ENCODE measurements around the gene SORBS1. TPM values are rescaled to one million over a fixed set of nuclear protein-coding genes. Genes with fewer than 3 reads are reported as not detected.

SORBS1 gene
- total and polyA plus RNA-seq, 2 experiments from 2014 or later, result 0.65 to 1.2 TPM

GRCh38 chr10:95604630-95605029 is 43.5 kb upstream of the SORBS1 start:
- no peak overlapping the region for H2AFZ ChIP-seq
- no peaks in the 10 kb centered on the region for H3K79me2 ChIP-seq (ENCODE audit: insufficient read depth)
- H3K4me3 ChIP-seq, result no peak overlapping the region
- H4K20me1 ChIP-seq (ENCODE audit: insufficient read depth), result no peaks in the 10 kb centered on the region
- no peaks in the 10 kb centered on the region for H3K9me2 ChIP-seq (ENCODE audit: insufficient read depth)
- peaks cover 26% of the 10 kb centered on the region; the same call in 1 of the 2 replicates for H3F3A ChIP-seq (ENCODE audit: insufficient read depth)
- H3K9me3 ChIP-seq (ENCODE audit: low read depth), result no peaks in the 10 kb centered on the region
- no peak for TF ChIP-seq EZH2 (IDR thresholded peaks at IDR 0.05; ENCODE audit: insufficient read depth, poor library complexity, severe bottlenecking)
- no peak for TF ChIP-seq EZH2phosphoT487 (IDR thresholded peaks at IDR 0.05; ENCODE audit: insufficient read depth, low read depth)
- H3K4me2 ChIP-seq (ENCODE audit: unreplicated experiment), result no peak overlapping the region
- H3K27ac ChIP-seq, result no peak overlapping the region
- no peaks in the 10 kb centered on the region for H3K4me1 ChIP-seq (ENCODE audit: insufficient read depth)
- in situ Hi-C loops (cut with MboI), result loop anchor here (25.0 kb wide), 1 partner anchor 967 kb away; no protein-coding TSS in a partner anchor
- H3K27me3 ChIP-seq (replicated peaks; ENCODE audit: insufficient read depth), result no peaks in the 10 kb centered on the region
- H3K9ac ChIP-seq, result no peak overlapping the region
- no peak for DNase-seq
- H3K36me3 ChIP-seq (ENCODE audit: low read depth), result peaks cover 29% of the 10 kb centered on the region; the same call in 1 of the 2 replicates

- Histone ChIP-seq H3K4me3 (no peak overlapping the region), H3K4me1 (ENCODE audit: insufficient read depth) (no peaks in the 10 kb centered on the region), H3K9ac (no peak overlapping the region), H3K27me3 (replicated peaks; ENCODE audit: insufficient read depth) (0 out of 2 replicates have a peak, but pooled peaks cover 3% of the 10 kb centered on the region), H3K9me3 (ENCODE audit: low read depth) (no peaks in the 10 kb centered on the region), H2AFZ (no peak overlapping the region), H4K20me1 (ENCODE audit: insufficient read depth) (no peaks in the 10 kb centered on the region), H3K27ac (no peak overlapping the region), H3K79me2 (ENCODE audit: insufficient read depth) (no peaks in the 10 kb centered on the region), H3K9me2 (ENCODE audit: insufficient read depth) (no peaks in the 10 kb centered on the region), H3K4me2 (ENCODE audit: unreplicated experiment) (no peak overlapping the region), H3K36me3 (ENCODE audit: low read depth) (peaks cover 15% of the 10 kb centered on the region; the same call in 1 of the 2 replicates), H3F3A (ENCODE audit: insufficient read depth) (peaks cover 16% of the 10 kb centered on the region; the same call in 1 of the 2 replicates)
- 58 to 59% methylated on average over 6 of the region's 6 CpGs for WGBS, 2 experiments (ENCODE audit: low coverage in 1 of 2, low lambda C conversion rate in 2 of 2, missing lambda C conversion rate in 2 of 2)
- in situ Hi-C loops (cut with MboI), result loop anchor here (25.0 kb wide), 1 partner anchor 965 kb away; no protein-coding TSS in a partner anchor
- TF ChIP-seq EZH2 (IDR thresholded peaks at IDR 0.05; ENCODE audit: insufficient read depth, poor library complexity, severe bottlenecking) (no peak), EZH2phosphoT487 (IDR thresholded peaks at IDR 0.05; ENCODE audit: insufficient read depth, low read depth) (no peak)
- DNase-seq, result no peak
Measured at GRCh38 chr10:95602382-95602781, 41.2 kb upstream of the SORBS1 start.

- Histone ChIP-seq H3F3A (ENCODE audit: insufficient read depth) (peaks cover 4% of the 10 kb centered on the region; the same call in 1 of the 2 replicates), H3K36me3 (ENCODE audit: low read depth) (peaks cover 6% of the 10 kb centered on the region; the same call in 1 of the 2 replicates), H3K9me3 (ENCODE audit: low read depth) (no peaks in the 10 kb centered on the region), H3K27ac (no peak overlapping the region), H3K9ac (no peak overlapping the region), H2AFZ (0 out of 2 replicates have a peak overlapping the region, but pooled peaks have one; percentile 53), H3K79me2 (ENCODE audit: insufficient read depth) (no peaks in the 10 kb centered on the region), H3K4me2 (ENCODE audit: unreplicated experiment) (no peak overlapping the region), H3K4me1 (ENCODE audit: insufficient read depth) (no peaks in the 10 kb centered on the region), H3K27me3 (replicated peaks; ENCODE audit: insufficient read depth) (peaks cover 14% of the 10 kb centered on the region; the same call in 1 of the 2 replicates), H3K9me2 (ENCODE audit: insufficient read depth) (no peaks in the 10 kb centered on the region), H3K4me3 (no peak overlapping the region), H4K20me1 (ENCODE audit: insufficient read depth) (no peaks in the 10 kb centered on the region)
- peak; percentile 91 for DNase-seq
- TF ChIP-seq EZH2 (IDR thresholded peaks at IDR 0.05; ENCODE audit: insufficient read depth, poor library complexity, severe bottlenecking) (no peak), EZH2phosphoT487 (IDR thresholded peaks at IDR 0.05; ENCODE audit: insufficient read depth, low read depth) (no peak)
- in situ Hi-C loops (cut with MboI), result loop anchor here (25.0 kb wide), 1 partner anchor 964 kb away; no protein-coding TSS in a partner anchor
- WGBS, 2 experiments (ENCODE audit: low coverage in 1 of 2, low lambda C conversion rate in 2 of 2, missing lambda C conversion rate in 2 of 2), result 17% methylated on average over 6 of the region's 6 CpGs
Measured at GRCh38 chr10:95601116-95601719, 40.0 kb upstream of the SORBS1 start.

GRCh38 chr10:95600158-95600557 is 39.0 kb upstream of the SORBS1 start:
- no peak for DNase-seq
- Histone ChIP-seq H2AFZ (no peak overlapping the region), H4K20me1 (ENCODE audit: insufficient read depth) (no peaks in the 10 kb centered on the region), H3K9ac (no peak overlapping the region), H3K27me3 (replicated peaks; ENCODE audit: insufficient read depth) (peaks cover 19% of the 10 kb centered on the region; the same call in 1 of the 2 replicates), H3K9me3 (ENCODE audit: low read depth) (no peaks in the 10 kb centered on the region), H3K79me2 (ENCODE audit: insufficient read depth) (no peaks in the 10 kb centered on the region), H3K4me1 (ENCODE audit: insufficient read depth) (no peaks in the 10 kb centered on the region), H3K4me2 (ENCODE audit: unreplicated experiment) (no peak overlapping the region), H3K4me3 (no peak overlapping the region), H3F3A (ENCODE audit: insufficient read depth) (no peaks in the 10 kb centered on the region), H3K27ac (no peak overlapping the region), H3K9me2 (ENCODE audit: insufficient read depth) (no peaks in the 10 kb centered on the region), H3K36me3 (ENCODE audit: low read depth) (no peaks in the 10 kb centered on the region; the same call in 1 of the 2 replicates)
- WGBS, 2 experiments (ENCODE audit: low coverage in 1 of 2, low lambda C conversion rate in 2 of 2, missing lambda C conversion rate in 2 of 2), result 70 to 71% methylated on average over 4 of the region's 4 CpGs
- in situ Hi-C loops (cut with MboI), result loop anchor here (25.0 kb wide), 1 partner anchor 963 kb away; no protein-coding TSS in a partner anchor
- TF ChIP-seq EZH2 (IDR thresholded peaks at IDR 0.05; ENCODE audit: insufficient read depth, poor library complexity, severe bottlenecking) (no peak), EZH2phosphoT487 (IDR thresholded peaks at IDR 0.05; ENCODE audit: insufficient read depth, low read depth) (no peak)

Data from GM23248 (cell line).